ENCODE measurements around the gene FAM131A. TPM values are rescaled to one million over a fixed set of nuclear protein-coding genes. Genes with fewer than 3 reads are reported as not detected.

The FAM131A gene
- total and polyA plus RNA-seq, 10 of the 15 experiments (the other 5 are each of a cell fraction or from before 2014, with no cell fraction given): 0.31 to 4.5 (median 1.5) TPM

DNA sequence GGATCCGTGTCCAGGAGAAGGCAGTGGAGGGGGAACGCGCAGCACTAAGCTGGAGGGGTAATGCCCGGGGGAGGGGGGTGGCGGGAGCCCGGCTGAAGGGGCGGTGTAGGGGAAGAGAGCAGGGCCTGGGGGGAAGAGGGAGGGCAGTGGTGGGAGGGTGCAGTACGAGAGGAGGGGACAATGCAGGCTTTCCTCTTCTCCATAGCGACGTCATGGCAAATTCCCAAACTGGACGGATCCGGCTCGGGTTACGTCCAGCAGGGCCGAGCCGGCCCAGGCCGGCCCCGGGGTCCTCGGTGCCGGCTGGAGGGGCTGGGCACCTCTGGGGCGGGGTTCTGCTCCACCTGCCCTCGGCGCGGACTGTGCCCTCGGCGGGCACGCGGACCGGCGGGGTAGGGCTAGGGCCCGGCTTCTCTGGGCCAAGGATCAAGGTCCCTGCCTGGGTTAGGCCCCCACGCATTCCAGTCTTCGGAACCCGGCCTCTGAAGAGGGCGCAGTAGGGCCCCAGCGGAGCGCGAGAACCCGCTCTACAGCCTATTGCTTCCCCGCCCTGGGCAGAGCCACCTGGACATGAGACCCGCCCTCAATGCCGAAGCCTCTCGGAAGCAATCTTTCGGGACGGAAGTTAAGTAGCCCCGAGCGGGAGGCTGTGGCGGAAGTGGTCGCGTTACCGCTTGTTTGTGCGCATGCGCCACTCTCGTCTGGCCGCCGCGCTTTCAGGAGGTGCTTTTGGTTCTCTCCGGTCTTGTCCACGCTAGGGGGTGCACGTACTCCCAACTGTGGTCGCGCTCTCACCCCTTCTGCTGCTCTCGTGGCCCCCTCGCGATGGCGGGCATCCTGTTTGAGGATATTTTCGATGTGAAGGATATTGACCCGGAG is 25.5 kb downstream of the FAM131A start (continued):
- TF ChIP-seq, protein P1, sequence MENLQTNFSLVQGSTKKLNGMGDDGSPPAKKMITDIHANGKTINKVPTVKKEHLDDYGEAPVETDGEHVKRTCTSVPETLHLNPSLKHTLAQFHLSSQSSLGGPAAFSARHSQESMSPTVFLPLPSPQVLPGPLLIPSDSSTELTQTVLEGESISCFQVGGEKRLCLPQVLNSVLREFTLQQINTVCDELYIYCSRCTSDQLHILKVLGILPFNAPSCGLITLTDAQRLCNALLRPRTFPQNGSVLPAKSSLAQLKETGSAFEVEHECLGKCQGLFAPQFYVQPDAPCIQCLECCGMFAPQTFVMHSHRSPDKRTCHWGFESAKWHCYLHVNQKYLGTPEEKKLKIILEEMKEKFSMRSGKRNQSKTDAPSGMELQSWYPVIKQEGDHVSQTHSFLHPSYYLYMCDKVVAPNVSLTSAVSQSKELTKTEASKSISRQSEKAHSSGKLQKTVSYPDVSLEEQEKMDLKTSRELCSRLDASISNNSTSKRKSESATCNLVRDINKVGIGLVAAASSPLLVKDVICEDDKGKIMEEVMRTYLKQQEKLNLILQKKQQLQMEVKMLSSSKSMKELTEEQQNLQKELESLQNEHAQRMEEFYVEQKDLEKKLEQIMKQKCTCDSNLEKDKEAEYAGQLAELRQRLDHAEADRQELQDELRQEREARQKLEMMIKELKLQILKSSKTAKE (IDR thresholded peaks at IDR 0.05; ENCODE audit: low read depth, poor library complexity, severe bottlenecking): no peak
- TF ChIP-seq RB1 (IDR thresholded peaks at IDR 0.05; ENCODE audit: borderline replicate concordance) (no peak; the same call in 1 of the 2 replicates), SUZ12 (IDR thresholded peaks at IDR 0.05; ENCODE audit: unreplicated experiment) (no peak), TARDBP (IDR thresholded peaks at IDR 0.05; ENCODE audit: borderline replicate concordance) (no peak), TBL1XR1 (IDR thresholded peaks at IDR 0.05; ENCODE audit: low read depth, low read length) (no peak; the same call in 1 of the 2 replicates), RBBP5 (conservative IDR thresholded peaks at IDR 0.05) (no peak), CEBPB (IDR thresholded peaks at IDR 0.05; ENCODE audit: borderline replicate concordance in 1 of 2, low read depth in 2 of 2, low read length in 2 of 2) (no peak), MTA2 (IDR thresholded peaks at IDR 0.05; ENCODE audit: low read depth) (0 out of 2 replicates have a peak, but pooled peaks have one; percentile 29), KLF5 (IDR thresholded peaks at IDR 0.05; ENCODE audit: partially characterized antibody) (no peak), FOS (IDR thresholded peaks at IDR 0.05; ENCODE audit: borderline replicate concordance, extremely low read depth, insufficient read length) (no peak), KAT2A (conservative IDR thresholded peaks at IDR 0.05; ENCODE audit: control insufficient read depth, low read depth, low read length) (no peak), PAX5 (IDR thresholded peaks at IDR 0.05; ENCODE audit: borderline replicate concordance, low read depth, low read length) (no peak), SP1 (IDR thresholded peaks at IDR 0.05; ENCODE audit: low read depth, low read length) (no peak), CBFB (IDR thresholded peaks at IDR 0.05; ENCODE audit: low read depth) (peak; percentile 79; the same call in 1 of the 2 replicates), ASH2L (IDR thresholded peaks at IDR 0.05; ENCODE audit: borderline replicate concordance, low read depth) (no peak), YY1 (IDR thresholded peaks at IDR 0.05; ENCODE audit: low read depth, low read length) (peak; percentile 77), EED (IDR thresholded peaks at IDR 0.05; ENCODE audit: low read depth) (0 out of 2 replicates have a peak, but pooled peaks have one; percentile 8), STAT1 (conservative IDR thresholded peaks at IDR 0.05) (0 out of 2 replicates have a peak, but pooled peaks have one; percentile 30), MYC (IDR thresholded peaks at IDR 0.05; ENCODE audit: insufficient read depth, insufficient read length, insufficient replicate concordance, low read length, severe bottlenecking) (no peak)
- TF ChIP-seq, protein P2, sequence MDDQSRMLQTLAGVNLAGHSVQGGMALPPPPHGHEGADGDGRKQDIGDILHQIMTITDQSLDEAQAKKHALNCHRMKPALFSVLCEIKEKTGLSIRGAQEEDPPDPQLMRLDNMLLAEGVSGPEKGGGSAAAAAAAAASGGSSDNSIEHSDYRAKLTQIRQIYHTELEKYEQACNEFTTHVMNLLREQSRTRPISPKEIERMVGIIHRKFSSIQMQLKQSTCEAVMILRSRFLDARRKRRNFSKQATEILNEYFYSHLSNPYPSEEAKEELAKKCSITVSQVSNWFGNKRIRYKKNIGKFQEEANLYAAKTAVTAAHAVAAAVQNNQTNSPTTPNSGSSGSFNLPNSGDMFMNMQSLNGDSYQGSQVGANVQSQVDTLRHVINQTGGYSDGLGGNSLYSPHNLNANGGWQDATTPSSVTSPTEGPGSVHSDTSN (IDR thresholded peaks at IDR 0.05; ENCODE audit: insufficient replicate concordance, low read depth, low read length): no peak
- TF ChIP-seq, protein P3, sequence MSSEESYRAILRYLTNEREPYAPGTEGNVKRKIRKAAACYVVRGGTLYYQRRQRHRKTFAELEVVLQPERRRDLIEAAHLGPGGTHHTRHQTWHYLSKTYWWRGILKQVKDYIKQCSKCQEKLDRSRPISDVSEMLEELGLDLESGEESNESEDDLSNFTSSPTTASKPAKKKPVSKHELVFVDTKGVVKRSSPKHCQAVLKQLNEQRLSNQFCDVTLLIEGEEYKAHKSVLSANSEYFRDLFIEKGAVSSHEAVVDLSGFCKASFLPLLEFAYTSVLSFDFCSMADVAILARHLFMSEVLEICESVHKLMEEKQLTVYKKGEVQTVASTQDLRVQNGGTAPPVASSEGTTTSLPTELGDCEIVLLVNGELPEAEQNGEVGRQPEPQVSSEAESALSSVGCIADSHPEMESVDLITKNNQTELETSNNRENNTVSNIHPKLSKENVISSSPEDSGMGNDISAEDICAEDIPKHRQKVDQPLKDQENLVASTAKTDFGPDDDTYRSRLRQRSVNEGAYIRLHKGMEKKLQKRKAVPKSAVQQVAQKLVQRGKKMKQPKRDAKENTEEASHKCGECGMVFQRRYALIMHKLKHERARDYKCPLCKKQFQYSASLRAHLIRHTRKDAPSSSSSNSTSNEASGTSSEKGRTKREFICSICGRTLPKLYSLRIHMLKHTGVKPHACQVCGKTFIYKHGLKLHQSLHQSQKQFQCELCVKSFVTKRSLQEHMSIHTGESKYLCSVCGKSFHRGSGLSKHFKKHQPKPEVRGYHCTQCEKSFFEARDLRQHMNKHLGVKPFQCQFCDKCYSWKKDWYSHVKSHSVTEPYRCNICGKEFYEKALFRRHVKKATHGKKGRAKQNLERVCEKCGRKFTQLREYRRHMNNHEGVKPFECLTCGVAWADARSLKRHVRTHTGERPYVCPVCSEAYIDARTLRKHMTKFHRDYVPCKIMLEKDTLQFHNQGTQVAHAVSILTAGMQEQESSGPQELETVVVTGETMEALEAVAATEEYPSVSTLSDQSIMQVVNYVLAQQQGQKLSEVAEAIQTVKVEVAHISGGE (CRISPR knock-in tag; IDR thresholded peaks at IDR 0.05): no peak
